GM10266 (cell line): ENCODE measurements around the gene HNMT.
"Not testable (repeated sequence)": the region's sequence is repeated elsewhere in the genome, so short reads cannot be mapped to it uniquely, and the experiment has no call there.

Experiments used
- DNase-seq: peaks from one replicate; pipeline ENCODE4 v3.0.0; 2012; ENCODE audit errors: extremely low spot score
- TF ChIP-seq, protein P1 (sequence below): IDR thresholded peaks from 2 replicates; pipeline ENCODE4 v1.5.1; 2012; ENCODE audit warnings: mild to moderate bottlenecking, low read depth; ENCODE audit not compliant: control insufficient read depth, insufficient read depth; ENCODE audit errors: missing control alignments

Gene HNMT

DNA sequence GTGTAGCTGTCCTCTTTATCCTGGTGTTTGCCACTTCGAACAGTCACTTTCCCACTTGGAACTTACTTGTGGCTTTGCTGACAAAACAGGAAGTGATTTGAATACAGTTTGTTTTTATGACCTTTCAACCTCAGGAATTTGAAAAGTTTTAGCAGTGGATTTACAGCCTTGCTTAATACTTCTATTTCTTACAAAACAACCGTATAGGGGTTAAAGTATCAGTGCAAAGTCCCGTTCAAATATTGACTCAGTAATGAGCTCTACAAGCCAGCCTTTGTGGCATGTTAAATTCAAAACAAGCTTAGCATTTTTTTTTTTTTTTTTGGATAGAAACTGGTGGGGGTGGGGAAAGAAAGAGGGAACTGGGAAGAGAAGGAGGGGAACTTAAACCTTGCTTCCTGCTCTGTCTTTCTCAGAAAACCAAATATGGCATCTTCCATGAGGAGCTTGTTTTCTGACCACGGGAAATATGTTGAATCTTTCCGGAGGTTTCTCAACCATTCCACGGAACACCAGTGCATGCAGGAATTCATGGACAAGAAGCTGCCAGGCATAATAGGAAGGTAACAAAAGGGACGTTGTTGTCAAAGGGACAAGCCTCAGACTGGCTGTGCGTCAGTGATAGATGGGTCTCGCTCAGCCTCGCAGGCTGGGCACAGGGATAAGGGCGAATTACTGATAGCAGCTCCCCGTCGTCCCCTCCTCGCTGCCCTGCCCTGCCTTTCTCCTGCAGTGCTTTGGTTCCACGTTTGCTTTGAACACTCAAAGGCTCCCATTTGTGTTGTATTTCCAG lies at the start of gene HNMT:
Gene HNMT (plus strand): TSS at position 408 of the 793 bp plus-strand sequence. CDS start 19 bp downstream, at position 427.
- TF ChIP-seq, protein P1, sequence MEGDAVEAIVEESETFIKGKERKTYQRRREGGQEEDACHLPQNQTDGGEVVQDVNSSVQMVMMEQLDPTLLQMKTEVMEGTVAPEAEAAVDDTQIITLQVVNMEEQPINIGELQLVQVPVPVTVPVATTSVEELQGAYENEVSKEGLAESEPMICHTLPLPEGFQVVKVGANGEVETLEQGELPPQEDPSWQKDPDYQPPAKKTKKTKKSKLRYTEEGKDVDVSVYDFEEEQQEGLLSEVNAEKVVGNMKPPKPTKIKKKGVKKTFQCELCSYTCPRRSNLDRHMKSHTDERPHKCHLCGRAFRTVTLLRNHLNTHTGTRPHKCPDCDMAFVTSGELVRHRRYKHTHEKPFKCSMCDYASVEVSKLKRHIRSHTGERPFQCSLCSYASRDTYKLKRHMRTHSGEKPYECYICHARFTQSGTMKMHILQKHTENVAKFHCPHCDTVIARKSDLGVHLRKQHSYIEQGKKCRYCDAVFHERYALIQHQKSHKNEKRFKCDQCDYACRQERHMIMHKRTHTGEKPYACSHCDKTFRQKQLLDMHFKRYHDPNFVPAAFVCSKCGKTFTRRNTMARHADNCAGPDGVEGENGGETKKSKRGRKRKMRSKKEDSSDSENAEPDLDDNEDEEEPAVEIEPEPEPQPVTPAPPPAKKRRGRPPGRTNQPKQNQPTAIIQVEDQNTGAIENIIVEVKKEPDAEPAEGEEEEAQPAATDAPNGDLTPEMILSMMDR = no peak
- no peak for DNase-seq

DNA sequence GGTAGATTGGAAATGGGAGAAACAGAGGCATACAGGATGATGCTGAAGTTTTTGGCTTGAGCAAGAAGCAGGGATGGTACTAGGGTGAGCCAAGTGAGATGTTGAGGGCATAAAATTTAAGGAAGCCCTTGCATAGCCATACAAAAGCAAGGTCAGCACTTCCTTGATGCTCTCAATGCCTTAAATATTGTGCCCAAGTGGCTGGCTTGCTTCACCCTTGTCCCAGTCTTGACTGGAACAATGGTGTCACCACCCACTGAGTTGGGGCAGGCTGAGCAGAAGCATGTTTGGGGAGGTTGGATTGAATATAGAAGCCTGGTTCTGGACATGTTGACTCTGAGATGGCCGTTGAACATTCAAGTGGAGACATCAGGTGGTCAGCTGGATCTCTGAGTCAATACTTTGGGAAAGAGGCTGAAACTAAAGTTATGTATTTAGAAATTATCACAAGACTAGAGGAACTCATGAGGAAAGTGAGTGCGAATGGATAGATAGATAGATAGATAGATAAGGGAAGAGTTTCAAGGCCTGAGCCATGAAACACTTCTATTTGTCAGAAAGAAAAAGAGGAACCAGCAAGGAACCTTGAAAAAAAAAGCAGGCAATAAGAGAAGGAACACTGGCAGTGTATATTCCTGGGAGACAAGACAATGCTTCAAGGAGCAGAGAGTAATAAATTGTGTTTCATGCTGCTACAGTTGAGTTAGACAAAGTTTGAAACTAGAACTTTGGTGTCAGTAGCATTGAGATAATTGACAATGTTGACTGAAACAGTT lies 43.0 kb upstream of the HNMT start:
- TF ChIP-seq, protein P1 = no peak
- DNase-seq = no peak

DNA sequence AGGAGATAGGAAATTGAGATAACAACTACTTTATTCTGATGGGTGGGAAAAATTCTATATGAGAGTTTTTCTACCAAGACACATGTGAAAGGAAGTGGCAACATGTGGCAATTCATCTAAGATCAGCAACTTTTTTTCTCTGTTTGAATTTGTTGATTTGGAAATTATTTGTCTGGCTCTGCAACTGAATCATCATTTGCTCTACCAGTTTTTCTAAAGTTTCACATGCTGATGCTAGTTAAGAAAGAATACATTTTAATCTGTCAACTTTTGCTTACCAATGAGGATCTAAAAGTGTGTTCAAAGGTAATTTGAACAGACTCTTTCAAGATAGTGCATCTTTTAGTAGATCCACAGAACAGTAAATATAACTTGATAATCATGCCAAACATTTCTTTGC lies 42.1 kb upstream of the HNMT start:
- DNase-seq = not testable (repeated sequence)

DNA sequence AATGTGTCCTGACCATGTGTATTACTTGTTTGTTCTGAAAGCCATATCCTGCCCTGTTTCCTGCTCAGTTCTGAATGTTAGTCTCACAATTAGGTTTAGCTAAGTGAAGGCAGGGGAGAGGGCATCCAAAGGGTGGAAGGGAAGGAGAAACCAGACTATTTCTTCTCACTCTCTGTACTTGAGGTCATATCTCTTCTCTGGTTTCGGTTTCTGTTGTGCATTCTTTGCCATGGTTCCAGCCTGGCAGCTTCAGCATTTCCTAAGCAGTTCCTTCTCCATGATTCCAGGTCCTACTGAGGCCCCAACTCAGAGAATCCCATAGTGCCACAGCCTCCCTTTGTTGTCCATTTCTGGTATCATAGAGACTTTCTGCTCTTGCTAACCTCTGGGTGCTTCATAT lies 40.3 kb upstream of the HNMT start:
- no peak for DNase-seq
- TF ChIP-seq, protein P1 = no peak

DNA sequence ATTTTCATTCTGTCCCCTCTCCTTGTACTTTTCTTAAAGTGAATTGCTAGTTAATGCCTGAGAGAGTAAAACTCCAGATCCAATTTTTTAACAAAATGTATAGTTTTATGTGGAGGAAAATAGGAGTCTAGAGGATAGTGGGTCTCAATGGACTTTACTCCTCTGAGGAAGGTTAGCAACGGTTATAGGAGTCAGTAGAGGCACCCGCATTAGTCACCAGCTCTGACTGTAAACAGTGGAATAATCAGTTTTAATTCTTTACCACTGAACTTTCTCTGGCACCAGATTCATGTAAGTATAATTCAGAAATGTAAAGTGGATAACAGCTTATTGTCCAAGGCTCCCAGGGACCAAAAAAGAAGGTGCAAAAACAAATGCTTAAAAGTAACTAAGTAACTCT lies 38.7 kb upstream of the HNMT start:
- DNase-seq = no peak

DNA sequence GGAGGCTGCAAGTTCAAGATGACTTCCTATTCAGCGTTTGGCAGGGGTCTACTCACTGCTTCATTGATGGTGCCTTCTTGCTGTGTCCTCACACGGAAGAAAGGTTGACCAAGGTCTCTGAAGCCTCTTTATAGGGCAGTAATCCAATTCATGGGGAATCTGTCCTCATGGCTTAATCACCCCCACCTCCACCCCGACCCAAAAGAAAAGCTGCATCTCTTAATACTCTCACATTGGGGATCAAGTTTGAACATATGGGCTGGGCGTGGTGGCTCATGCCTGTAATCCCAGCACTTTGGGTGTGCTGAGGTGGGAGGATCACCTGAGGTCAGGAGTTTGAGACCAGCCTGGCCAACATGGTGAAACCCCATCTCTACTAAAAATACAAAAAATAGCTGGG lies 36.4 kb upstream of the HNMT start:
- no peak for DNase-seq
- TF ChIP-seq, protein P1 = no peak

More for the DNA sequence above, 38.7 kb upstream of the HNMT start:
- TF ChIP-seq, protein P1 = no peak

DNA sequence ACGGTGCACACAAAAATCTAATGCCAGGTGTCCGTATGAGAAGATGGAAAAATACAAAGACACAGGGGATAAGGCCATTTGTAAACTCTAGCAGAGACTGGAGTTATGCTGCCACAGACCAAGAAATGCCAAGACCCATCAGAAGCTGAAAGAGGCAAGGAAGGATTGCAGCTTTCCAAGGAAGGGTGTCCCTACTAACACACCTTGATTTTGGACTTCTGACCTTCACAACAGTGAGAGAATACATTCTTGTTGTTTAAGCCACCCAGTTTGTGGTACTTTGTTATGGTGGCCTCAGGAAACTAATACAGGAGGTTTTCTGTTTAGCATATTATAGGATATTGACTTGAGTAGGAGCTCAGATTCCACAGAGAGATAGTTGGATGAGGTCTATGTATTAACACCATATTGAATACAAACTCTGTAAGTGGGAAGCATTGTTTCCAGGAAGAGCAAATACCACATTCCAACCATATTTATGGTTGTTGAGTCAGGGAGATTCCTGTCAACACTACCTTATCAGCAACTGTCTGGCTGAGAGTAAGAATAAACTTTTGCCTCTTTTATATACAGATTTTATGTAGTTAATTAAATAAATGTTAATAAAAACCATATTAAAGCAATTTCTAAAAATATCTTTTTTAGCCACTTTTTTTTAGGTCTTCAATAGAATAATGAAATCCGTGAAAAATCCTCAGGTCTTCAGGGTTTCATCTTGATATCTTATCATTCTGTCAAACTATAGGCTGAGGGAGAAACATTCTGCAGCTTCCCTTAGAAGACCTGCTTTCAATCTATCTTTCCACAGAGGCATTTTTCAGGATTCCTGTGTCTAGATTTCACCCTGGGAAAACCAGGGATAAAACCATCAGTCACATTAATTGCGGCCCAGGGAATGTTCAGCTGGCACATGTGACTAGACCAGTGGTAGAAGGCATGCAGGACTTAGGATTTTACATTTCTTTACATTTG lies 35.4 kb upstream of the HNMT start:
- no peak for DNase-seq
- TF ChIP-seq, protein P1 = no peak
